ENCODE measurements around the gene CFAP57.

DNA sequence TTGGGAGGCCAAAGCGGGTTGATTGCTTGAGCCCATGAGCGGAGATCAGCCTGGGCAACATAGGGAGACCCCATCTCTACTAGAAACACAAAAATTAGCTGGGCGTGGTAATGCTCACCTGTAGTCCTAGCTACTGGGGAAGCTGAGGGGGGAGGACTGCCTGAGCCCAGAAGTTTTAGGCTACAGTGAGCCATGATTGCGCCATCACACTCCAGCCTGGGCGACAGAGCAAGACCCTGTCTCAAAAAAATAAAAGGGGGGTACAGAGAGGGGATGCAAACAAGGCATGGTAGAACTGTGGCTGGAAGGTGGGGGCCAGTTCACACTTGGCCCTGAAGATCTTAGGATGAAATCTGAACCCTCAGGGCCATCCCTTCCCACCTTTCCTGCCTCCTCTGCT is 114.4 kb downstream of the CFAP57 start:
- TF ChIP-seq, protein P1, sequence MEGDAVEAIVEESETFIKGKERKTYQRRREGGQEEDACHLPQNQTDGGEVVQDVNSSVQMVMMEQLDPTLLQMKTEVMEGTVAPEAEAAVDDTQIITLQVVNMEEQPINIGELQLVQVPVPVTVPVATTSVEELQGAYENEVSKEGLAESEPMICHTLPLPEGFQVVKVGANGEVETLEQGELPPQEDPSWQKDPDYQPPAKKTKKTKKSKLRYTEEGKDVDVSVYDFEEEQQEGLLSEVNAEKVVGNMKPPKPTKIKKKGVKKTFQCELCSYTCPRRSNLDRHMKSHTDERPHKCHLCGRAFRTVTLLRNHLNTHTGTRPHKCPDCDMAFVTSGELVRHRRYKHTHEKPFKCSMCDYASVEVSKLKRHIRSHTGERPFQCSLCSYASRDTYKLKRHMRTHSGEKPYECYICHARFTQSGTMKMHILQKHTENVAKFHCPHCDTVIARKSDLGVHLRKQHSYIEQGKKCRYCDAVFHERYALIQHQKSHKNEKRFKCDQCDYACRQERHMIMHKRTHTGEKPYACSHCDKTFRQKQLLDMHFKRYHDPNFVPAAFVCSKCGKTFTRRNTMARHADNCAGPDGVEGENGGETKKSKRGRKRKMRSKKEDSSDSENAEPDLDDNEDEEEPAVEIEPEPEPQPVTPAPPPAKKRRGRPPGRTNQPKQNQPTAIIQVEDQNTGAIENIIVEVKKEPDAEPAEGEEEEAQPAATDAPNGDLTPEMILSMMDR (IDR thresholded peaks at IDR 0.05), result no peak
- TF ChIP-seq POLR2A (IDR thresholded peaks at IDR 0.05), result no peak

Data from Peyer's patch (tissue), 4 donors.